NCI-H128 (cell line): Measurements from ENCODE around the gene ZNF236.

Experiments
- DNase-seq: peaks from one replicate; lab custom pipeline; 2025; ENCODE audit not compliant: unreplicated experiment; lab: John Stamatoyannopoulos, UW

ZNF236 gene

DNA sequence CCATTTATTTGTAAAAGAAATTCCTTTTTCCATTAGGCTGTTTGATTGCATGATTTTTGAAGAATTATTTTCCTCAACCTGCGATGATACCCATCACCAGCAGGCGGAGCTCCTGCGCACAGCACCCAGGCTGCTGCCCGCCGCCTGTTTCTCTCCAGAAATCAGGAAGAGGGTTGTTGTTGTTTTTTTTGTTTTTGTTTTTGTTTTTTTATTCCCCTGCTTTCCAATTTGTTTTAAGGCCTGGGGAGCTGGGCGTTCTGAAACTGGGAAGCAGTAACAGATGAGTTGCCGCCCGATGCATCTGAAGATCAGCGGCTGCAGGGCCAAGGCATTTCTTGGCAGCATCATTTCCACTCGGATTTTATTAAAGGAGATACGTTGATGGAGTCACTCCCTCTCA lies 178.2 kb downstream of the ZNF236 start:
- no peak for DNase-seq

DNA sequence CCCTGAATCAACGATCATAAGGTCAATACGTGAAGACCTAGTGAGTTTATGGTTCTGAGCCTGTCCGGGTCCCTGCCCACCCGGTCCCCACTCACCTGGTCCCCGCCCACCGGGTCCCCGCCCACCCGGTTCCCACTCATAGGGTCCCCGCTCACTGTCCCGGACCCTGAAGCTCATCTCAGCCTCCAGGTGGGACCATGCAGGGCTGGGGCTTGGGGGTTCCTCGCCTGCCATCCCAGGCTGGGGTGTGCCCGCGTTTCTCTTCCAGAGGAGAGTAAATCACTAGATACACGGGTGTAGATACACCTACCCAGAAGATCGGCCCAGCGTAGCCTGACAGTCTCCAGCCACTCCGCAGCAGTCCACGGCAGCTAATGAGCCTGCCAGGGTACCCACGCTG lies 178.7 kb downstream of the ZNF236 start:
- DNase-seq = no peak

DNA sequence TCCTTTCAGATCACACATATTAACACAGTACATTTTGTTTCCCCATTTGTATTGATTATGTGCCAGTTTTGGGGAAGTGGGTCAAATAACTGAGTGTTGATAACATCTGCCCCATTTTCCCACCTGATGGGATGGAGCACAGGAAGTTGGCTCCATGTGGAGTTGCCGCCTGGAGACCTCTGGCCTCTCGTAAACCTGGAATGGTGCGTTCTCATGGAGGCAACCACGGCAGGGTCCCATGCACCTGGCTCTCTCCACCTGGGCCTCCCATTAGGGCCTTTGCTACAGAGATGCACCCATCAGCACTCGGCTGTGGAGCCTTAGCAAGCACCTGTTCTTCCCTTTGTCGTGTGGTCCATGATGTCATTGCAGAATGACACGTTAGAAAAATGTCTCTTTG lies 179.6 kb downstream of the ZNF236 start:
- no peak for DNase-seq

DNA sequence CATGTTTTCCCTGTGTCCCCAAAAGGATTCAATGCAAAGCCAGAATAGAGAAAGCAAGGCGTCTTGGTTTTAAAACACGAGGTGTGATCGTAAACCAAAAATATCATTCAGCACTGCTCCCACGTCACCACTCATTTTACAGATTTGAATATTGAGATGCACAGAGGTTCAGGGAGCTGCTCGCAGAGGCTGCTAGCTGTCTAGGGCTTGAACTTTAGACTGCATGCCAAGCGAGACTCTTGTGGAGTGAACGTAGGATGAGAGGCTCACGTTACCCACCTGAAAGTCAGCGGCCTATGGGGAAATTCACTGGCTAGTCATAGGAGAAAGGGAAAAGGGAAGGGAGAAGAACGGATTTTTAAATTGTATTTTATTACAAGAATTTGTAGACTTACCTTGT lies 180.1 kb downstream of the ZNF236 start:
- DNase-seq = no peak

DNA sequence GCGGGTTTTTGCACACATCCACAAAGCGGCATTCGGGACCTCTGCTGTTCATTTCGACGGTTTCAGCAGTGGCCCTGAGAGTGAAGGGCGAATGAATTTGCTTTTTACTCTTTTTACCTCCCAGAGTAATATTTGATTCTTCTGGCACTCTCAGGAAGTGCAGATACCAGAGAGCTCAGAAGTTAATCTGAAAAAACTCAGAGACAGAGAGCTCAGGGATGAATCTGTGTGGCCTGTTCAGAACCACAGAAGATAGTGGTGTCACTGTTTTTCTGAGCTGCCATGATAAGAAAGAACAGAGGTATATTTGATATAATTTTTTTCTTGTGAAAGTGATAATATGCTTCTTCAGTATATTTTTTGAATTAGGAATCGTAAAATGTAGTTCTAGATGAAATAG lies 181.0 kb downstream of the ZNF236 start:
- DNase-seq = no peak

DNA sequence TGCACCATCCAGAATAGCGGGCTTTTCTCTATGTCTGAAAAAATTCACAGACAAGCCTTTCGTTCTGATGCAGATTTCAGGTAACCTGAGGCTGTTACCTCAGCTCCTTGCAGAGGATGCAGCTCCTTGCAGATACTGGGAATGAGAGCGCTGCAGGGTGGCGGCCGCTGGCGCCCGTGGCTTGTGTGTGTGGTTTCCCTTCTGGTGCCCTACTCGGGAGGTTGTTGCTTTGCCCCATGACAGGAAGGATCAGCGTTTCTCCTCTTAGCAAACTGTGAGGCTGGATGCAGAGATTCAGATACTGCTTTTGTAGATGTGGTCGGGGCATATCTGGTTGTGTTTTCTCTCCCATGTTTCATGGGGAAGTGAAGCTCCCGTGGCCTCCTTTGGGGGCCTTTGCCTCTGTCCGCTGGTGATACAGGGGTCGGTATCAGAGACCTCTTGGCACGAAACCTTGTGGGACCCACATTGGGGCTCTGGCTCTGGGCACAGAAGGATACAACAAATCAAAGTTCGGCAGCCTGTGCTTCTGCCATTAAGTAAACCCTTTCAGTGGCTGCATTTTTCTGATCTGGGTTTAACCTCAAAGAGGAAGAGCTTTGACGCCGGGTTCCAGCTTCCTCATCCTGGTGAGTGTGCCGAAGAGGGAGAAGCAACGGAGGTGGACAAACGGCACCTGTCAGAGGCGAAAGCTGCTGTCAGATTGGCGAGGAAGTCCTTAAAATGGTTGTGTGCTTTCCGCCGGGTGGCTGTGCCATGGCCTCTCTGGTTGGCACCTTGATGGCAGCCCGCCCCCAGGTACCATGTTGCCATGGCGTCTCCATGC lies 182.4 kb downstream of the ZNF236 start:
- no peak for DNase-seq

DNA sequence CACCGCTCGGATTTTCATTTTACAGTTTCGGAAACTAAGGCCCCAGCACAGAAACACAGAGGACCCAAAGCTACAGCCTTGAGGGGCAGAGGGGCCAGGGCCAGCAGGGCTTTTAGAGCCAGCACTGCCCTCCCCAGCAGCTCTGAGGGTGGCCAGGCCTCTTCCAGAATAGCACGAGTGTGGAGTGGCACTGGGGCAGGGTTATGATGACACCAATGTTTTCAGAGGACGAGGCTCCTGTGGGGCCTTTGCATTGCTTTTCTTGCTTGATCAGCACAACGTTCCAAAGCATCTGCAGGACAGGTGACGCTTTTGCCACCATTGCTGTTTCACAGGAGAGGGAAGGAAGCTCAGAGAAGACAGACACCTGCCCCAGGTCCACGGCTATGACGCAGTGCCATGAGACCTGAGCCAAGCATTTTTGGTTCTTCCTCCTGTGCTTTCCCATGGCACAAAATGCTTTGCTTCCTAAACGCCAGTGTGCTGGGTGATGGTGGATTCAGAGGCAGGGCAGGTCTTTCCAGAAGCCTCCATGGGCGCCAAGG lies 183.4 kb downstream of the ZNF236 start:
- DNase-seq = no peak

DNA sequence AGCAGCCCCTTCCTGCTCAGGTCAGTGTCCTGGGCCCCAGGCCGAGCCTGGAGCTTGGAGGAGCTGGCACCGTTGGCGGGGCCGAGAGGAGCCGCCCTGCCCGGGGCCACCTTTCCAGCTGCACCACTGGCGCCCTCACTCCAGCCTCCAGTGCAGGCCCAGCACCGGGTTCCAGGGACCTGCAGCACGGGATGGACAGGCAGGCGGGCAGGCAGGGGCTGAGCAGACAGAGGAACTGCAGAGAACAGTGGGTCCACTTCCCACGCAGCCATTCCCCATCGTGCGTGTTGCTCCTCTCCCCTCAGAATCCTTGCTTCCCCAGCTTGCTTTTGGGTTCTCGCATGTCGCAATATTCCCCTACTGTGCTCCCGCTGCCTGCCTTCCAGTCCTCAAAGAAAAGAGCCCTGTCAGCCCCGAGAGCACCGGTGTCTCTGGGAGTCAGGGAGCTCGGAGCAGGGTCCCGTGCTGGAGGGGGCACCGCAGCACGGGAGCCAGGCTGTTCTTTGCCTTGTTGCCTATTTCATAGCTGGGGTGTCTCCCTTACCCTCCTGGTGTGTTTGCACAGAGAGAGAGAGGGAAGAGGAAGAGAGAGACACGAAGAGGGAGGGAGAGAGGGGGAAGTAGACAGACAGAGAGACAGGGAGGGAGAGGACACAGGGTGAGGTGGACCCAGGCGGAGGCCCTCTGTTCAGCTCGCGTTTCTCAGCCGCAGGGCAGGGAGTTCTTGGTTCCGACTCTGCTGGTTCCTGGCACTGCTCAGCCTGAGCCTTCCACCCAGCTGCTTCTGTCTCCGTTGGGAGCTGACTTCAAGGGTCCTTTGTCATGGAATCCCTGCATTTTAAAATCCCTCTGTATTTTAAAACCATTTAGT lies 184.2 kb downstream of the ZNF236 start:
- no peak for DNase-seq

DNA sequence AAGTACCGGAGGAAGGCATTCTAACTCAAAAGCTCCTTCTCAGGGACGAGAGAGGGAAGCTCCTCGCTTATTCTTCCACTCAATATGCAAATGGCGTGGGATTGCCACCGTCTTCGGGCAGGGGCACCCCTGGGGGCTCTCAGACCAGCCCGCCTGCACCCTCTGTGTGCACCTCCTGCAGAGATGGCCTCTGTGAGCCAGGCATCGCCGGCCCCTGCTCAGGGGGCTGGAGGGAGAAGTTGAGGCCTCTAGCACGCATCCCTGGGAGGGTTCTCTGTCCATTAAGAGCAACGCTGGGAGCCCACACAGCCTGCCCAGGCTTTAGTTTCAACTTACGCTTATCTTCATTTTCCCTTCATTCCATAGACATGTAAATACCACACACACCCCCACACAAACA lies 184.9 kb downstream of the ZNF236 start:
- DNase-seq = no peak

DNA sequence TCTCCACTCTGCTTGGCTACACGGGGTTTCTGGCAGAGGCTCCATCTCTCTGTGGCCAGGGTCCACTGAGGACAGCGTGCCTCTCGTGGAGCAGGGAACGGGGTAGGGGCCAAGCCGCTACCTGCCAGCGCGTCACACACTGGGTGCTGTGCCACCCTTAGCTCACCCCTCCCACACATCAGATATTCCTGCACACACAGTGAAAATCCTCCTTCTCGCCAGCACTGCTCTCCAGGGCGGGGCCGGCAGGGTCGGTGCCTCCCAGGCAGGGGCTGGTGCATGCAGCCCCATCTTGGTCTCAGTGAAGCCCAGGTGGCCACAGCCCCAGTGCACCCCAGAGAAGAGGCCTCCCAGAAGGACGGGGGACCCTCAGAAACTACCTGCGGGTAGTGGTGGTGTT lies 185.6 kb downstream of the ZNF236 start:
- no peak for DNase-seq

DNA sequence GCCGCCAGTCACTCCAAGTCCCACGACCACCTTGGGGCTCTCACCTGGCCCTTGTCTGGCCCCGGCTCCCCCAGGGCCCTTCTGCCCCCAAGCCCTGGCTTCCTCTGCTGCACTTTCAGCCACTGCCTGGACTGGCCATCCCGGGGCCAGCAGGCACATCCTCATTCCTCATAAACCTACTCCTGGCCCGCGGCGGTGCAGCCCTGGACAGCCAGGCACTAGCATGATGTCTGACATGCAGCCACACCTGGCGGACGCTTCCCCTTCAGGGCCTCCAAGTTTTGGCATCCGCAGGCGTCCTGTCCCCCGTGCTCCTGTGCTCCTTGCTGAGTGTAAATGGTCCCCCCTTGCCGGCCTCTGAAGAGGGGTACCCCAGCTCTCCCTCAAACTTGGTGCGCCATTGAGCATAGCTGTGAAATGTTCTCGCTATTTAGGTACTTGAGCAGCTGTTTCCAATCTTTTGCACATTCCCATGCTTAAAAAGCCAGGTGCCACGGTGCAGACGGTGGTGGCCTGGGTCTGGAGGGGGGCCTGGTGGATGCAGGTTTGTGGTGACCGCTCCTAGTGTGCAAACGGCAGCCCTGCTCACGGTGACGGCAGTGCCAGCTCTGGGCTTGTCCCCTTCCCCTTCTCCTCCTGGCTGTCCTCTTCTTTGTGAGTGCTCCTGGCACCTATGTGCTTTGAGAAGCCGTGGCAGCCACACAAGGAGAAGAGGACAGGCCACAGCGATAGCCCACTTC lies 186.4 kb downstream of the ZNF236 start:
- DNase-seq = no peak

DNA sequence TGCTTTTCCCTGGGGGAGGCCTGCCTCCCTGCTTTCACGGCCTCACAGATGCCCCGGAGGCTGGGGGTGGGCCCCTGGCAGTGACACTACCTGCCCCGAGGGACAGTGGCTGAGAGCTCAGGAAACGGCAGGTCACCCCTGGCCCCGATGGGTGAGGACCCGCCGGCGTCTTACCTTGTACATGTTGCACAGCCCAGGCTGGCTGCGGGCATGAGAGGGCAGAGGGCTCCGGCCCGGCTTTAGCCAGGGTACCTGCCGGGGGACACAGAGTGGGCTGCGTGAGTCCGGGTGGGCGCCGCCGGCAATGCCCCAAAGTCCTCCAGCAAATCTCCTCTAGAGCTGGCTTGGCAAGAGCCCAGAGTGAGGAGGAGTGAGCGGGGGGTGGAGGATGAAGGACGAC lies 187.3 kb downstream of the ZNF236 start:
- DNase-seq = no peak

DNA sequence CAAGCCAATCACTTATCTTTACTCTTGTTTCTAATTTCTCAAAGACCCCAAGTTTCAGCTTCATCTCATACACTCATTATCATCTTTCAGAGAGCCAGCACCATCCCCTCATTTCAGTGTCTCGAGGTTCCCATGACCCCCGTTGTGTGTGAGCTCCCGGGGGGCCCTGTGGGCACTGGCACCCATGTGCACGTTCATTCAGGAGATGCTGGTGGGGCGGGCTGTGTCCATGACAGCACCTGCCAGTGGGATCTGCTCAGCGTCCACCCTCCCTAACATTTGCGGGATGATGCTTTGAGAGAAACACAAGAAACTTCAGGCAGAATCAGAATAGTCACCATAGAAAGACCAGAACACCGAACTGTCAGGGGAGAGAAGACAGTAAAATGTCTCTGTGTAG lies 189.8 kb downstream of the ZNF236 start:
- no peak for DNase-seq

DNA sequence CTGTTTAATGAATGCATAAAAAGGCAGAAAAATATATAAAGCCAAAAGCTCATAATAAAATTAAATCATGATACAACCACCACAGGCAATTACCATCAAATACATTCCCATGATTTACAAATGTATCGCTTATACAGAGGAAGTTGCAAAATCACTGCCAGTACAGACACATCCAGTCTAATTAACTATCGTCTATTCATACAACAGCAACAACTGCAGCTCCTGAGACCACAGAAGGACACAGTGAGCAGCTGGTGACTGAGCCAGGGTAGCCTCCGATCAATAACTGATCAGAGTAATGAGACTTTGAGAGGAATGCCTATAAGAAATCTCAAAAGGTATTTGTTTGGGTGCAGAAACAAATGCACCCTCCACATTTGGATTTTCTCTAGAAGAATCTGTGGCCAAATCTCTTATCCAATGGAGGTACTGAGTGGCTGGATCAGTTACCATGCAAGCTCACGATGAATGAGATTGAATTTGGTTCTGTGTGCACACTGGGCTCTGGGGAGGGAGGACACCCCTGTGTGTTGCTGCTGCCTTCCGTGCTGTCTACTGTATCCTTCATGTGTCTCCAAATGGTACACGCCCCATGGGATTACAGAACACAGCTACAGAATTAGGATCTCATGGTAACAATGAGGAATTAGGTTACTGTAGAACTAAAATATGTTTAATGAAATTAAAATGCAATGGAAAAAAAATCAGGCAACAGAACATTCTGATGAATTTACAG lies 190.6 kb downstream of the ZNF236 start:
- no peak for DNase-seq

DNA sequence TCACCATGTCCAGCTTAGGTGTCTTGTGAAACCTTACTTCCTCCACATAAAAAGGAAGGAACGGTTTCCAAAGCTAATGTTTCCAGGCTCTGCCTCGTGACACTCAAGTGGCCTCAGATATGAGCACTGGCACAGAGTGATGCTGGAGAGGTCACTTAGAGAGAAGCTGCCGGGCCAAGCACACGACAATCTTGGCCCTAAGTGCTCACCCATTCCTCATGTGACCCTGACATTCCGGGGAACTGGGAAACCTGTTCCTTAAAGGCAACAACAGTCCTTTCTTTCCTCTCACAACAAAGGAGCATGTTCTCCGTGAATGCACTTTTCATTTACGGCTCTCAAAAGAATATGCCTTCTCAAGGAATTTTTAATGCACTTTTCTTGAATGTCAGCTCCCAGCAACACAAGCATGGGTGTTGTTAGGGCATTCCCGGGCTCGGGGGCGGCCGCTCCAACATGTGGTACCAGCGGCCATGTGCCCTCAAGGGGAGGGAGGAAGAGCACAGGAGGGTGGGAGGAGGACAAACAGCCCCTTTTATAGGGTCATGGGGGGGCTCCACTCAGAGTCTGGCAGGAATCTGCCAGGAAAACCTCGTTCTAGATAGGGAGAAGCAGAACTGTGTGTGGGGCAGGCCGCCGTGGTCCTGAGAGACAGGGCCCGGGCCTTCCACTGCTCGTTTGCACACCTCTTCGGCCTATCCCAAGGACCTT lies 191.6 kb downstream of the ZNF236 start:
- DNase-seq = no peak

DNA sequence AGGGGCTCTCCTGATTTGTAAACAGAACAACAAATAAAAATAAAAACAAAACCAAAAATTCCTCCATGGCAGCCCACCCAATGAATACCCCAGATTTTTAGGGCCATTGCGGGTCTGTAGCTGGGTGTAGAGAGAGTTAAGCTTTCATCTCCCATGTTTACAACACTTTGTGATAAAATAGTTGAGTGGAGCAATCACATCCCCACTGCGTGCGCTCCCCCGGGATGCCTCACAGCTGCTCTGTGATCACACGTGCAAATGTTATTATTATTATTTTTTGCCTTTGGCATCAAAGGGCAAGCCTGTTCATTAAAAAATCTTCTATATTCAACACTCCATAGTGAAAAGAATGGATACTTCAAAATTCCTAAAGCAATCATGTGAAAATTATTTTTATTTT lies 192.2 kb downstream of the ZNF236 start:
- no peak for DNase-seq

DNA sequence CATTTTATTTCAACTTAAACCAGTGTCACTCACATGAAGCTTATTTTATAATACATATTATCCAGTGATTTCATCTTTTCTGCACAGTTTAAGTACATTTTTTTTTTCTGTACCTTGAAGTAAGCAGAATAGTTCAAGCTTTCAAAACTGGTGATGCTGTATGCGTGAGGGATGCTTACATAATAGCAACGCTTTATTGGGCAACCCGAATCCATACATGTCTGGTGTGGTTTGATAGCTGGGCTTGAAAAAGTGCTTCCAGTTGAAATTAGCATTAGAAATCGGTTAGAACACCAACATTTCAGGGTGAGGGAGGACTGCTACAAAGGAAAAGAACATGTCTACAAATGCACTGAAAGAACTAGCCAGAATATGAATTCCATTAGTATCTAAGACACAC lies 192.8 kb downstream of the ZNF236 start:
- no peak for DNase-seq

DNA sequence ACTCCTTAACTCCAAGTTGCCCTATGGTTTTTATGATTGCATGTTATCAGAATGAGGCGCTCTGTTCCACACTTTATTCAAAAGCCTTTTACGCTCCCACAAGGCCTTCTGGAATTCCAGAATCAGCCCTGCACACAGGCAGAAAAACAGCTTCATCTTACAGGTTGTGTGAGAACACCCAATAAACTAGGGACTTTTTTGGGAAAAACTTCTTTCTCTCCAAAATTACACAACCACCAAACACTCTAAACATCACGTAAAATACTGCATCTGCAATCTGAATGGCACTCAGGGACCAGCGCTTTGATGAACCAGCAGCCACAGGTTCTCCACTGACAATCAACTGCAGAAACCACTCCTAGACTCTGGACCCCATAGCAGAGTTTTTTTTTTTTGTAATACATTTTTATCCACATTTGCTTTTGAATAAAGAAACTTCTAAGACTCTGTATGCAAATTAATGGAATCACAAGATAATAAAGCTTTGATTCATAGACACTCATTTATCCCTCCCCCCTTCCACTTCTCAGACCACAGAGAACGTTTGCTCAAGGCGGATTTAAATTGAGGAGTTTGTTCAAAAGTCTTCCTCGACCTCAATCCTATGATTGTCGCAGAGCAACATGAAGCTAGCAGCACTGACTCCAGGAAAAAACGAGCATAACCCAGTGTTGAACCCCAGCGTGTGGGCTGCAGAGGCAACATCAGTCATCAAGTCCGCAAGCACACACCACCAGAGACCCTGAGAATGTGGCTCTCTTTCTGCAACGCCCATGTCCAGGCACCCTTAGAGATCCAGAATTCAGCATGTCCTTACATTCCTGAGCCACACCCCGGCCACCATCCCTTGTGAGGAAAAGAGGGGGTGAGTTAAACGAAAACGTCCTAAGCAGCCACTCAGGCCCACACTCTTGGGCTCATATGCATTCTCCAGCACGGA lies 193.7 kb downstream of the ZNF236 start:
- DNase-seq = no peak

DNA sequence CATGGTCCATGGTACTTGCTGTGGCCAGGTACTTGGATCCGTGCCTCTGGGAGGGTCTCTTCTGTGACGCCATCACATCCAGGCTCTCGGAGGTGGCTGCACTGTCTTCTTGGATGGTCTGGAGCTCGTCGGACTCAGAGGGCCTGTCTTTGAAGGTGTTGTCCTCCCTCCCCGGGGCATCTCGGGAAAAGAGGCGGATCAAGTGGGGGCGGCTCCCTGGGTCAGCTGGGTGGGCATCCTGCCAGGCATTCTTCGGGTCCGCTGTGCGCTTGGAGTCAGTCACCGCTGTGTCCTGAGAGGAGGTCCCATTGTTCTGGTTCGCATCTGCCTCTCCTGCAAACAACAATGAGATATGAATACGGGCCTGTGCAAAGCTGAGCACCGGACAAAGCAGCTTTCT lies 194.6 kb downstream of the ZNF236 start:
- no peak for DNase-seq
